ENCODE results near the gene MAGI2. TPM values are rescaled to one million over a fixed set of nuclear protein-coding genes. Genes with fewer than 3 reads are reported as not detected.

The MAGI2 gene
- total RNA-seq, 4 donors from 2014 or later: 7.8 to 44.7 (median 21.1) TPM

- H3K9me3 ChIP-seq: no peaks in the 10 kb centered on the region
- H3K4me3 ChIP-seq: no peak overlapping the region
- no peaks in the 10 kb centered on the region for H3K4me1 ChIP-seq
- ATAC-seq: no peak
- no peak overlapping the region for H3K27ac ChIP-seq
- no peaks in the 10 kb centered on the region for H3K27me3 ChIP-seq
- TF ChIP-seq EP300 (IDR thresholded peaks at IDR 0.05) (no peak), POLR2AphosphoS5 (IDR thresholded peaks at IDR 0.05) (no peak), POLR2A (IDR thresholded peaks at IDR 0.05) (no peak), CTCF (IDR thresholded peaks at IDR 0.05) (no peak)
- 71 to 97% methylated on average over 2 of the region's 2 CpGs for WGBS, 2 donors (ENCODE audit: low coverage in 1 of 2)
- H3K36me3 ChIP-seq: no peaks in the 10 kb centered on the region
Observed at GRCh38 chr7:78395298-78396036, 1058.0 kb downstream of the MAGI2 start.

GRCh38 chr7:78389022-78389421, 1064.4 kb downstream of the MAGI2 start:
- TF ChIP-seq POLR2AphosphoS5 (IDR thresholded peaks at IDR 0.05): no peak
- TF ChIP-seq CTCF (IDR thresholded peaks at IDR 0.05): no peak
- no peak for TF ChIP-seq EP300 (IDR thresholded peaks at IDR 0.05)
- TF ChIP-seq POLR2A (IDR thresholded peaks at IDR 0.05): no peak
- 76 to 79% methylated on average over 4 of the region's 4 CpGs for WGBS, 2 donors (ENCODE audit: low coverage in 1 of 2)
- no peaks in the 10 kb centered on the region for H3K27me3 ChIP-seq
- no peaks in the 10 kb centered on the region for H3K36me3 ChIP-seq
- no peak overlapping the region for H3K27ac ChIP-seq
- ATAC-seq: no peak
- no peaks in the 10 kb centered on the region for H3K4me1 ChIP-seq
- H3K9me3 ChIP-seq: no peaks in the 10 kb centered on the region
- H3K4me3 ChIP-seq: no peak overlapping the region

GRCh38 chr7:78386520-78386919, 1066.9 kb downstream of the MAGI2 start:
- no peak for ATAC-seq
- H3K27me3 ChIP-seq: no peaks in the 10 kb centered on the region
- H3K36me3 ChIP-seq: no peaks in the 10 kb centered on the region
- TF ChIP-seq EP300 (IDR thresholded peaks at IDR 0.05) (no peak), POLR2A (IDR thresholded peaks at IDR 0.05) (no peak), CTCF (IDR thresholded peaks at IDR 0.05) (no peak), POLR2AphosphoS5 (IDR thresholded peaks at IDR 0.05) (no peak)
- 80 to 92% methylated on average over 2 of the region's 2 CpGs for WGBS, 2 donors (ENCODE audit: low coverage in 1 of 2)
- H3K9me3 ChIP-seq: no peaks in the 10 kb centered on the region
- H3K4me3 ChIP-seq: no peak overlapping the region
- H3K27ac ChIP-seq: no peak overlapping the region
- H3K4me1 ChIP-seq: no peaks in the 10 kb centered on the region

- ATAC-seq: no peak
- no peaks in the 10 kb centered on the region for H3K27me3 ChIP-seq
- WGBS, 2 donors (ENCODE audit: low coverage in 1 of 2): 80 to 91% methylated on average over 4 of the region's 4 CpGs
- no peak overlapping the region for H3K4me3 ChIP-seq
- no peak overlapping the region for H3K27ac ChIP-seq
- TF ChIP-seq POLR2A (IDR thresholded peaks at IDR 0.05) (no peak), EP300 (IDR thresholded peaks at IDR 0.05) (no peak), CTCF (IDR thresholded peaks at IDR 0.05) (no peak)
- no peaks in the 10 kb centered on the region for H3K9me3 ChIP-seq
- no peaks in the 10 kb centered on the region for H3K36me3 ChIP-seq
- no peaks in the 10 kb centered on the region for H3K4me1 ChIP-seq
Observed at GRCh38 chr7:78383096-78383880, 1070.2 kb downstream of the MAGI2 start.
